Suprapubic skin (tissue), 4 donors: ENCODE results near the gene PARD3B. TPM values are rescaled to one million over a fixed set of nuclear protein-coding genes. Genes with fewer than 3 reads are reported as not detected.

Experiments
- DNase-seq, 2 donors: peaks; one replicate each; pipeline ENCODE4 v3.0.0-alpha.2; 2019; ENCODE audit warnings: low spot score in 2 of 2
- H3K27ac ChIP-seq: fragments of 200-600 bp; sonication (generic); one replicate; pipeline ENCODE4 v1.5.1; 2019
- H3K27me3 ChIP-seq: fragments of 200-600 bp; sonication (generic); one replicate; pipeline ENCODE4 v1.5.1; 2019
- H3K36me3 ChIP-seq: fragments of 200-600 bp; sonication (generic); one replicate; pipeline ENCODE4 v1.5.1; 2019
- H3K4me1 ChIP-seq: fragments of 200-600 bp; sonication (generic); one replicate; pipeline ENCODE4 v1.5.1; 2019
- H3K4me3 ChIP-seq: fragments of 200-600 bp; sonication (generic); one replicate; pipeline ENCODE4 v1.5.1; 2019; ENCODE audit warnings: mild to moderate bottlenecking
- H3K9me3 ChIP-seq: fragments of 200-600 bp; sonication (generic); one replicate; pipeline ENCODE4 v1.5.1; 2019
- EP300 ChIP-seq: sonication (generic); formaldehyde crosslinking; IDR thresholded peaks from one replicate; pipeline ENCODE4 v1.6.1; 2017; ENCODE audit warnings: antibody characterized with exemption
- POLR2A ChIP-seq, 2 donors: fragments of 450-650 bp; IDR thresholded peaks; one replicate each; pipeline ENCODE4 v1.6.1; 2017; ENCODE audit warnings: antibody characterized with exemption in 2 of 2, mild to moderate bottlenecking in 2 of 2, moderate library complexity in 2 of 2
- POLR2AphosphoS5 ChIP-seq, 3 donors: sonication (generic); formaldehyde crosslinking; IDR thresholded peaks; one replicate each; pipeline ENCODE4 v1.6.1; 2017; ENCODE audit warnings: antibody characterized with exemption in 3 of 3
- WGBS: methylation state at CpG from one replicate; pipeline ENCODE4 v1.1.5; 2018; 5-methylcytosine and 5-hydroxymethylcytosine counted together
- total RNA-seq, 4 donors: library from RNA; depleted of rRNA; stranded (reverse); fragments of >200 nt; gene quantifications; one replicate each; pipeline ENCODE4 v1.1.0, GENCODE V29; 2016
- TF ChIP-seq, protein P1 (sequence below), 2 donors: fragments of 200-600 bp in 1 of 2; fragments of 450-650 bp in 1 of 2; sonication (generic) in 1 of 2; IDR thresholded peaks; one replicate each; pipeline ENCODE4 v1.5.1; 2016 to 2019; ENCODE audit warnings: antibody characterized with exemption in 2 of 2, mild to moderate bottlenecking in 1 of 2, moderate library complexity in 1 of 2

The PARD3B gene
- total RNA-seq, 4 donors from 2014 or later: 12.5 to 18.9 (median 15.5) TPM

DNA sequence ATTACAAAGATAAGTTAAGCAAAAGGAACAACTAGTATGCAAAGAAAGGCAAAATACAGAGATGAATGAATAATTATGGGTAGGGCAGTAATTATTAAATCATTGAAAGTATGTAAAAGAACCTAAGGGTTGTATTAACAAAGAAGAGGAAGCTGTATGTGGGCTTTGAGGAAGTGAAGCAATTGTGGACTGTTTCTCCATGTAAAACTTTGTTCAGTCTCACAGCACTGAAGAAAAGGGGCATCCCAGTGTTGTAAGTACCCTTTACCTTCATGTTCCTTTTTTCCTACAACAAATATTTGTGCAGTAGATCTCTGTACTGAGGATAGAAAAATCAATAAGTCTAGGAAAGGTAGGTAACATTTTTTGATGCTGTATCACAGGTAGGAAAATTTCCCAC, 748.3 kb downstream of the PARD3B start:
- Histone ChIP-seq H3K36me3 (no peaks in the 10 kb centered on the region), H3K9me3 (no peaks in the 10 kb centered on the region), H3K4me3 (no peak overlapping the region), H3K27me3 (no peaks in the 10 kb centered on the region), H3K4me1 (no peaks in the 10 kb centered on the region), H3K27ac (no peak overlapping the region)
- TF ChIP-seq POLR2A (IDR thresholded peaks at IDR 0.05) (no peak), POLR2AphosphoS5 (IDR thresholded peaks at IDR 0.05) (no peak), EP300 (no peak)
- TF ChIP-seq, protein P1, sequence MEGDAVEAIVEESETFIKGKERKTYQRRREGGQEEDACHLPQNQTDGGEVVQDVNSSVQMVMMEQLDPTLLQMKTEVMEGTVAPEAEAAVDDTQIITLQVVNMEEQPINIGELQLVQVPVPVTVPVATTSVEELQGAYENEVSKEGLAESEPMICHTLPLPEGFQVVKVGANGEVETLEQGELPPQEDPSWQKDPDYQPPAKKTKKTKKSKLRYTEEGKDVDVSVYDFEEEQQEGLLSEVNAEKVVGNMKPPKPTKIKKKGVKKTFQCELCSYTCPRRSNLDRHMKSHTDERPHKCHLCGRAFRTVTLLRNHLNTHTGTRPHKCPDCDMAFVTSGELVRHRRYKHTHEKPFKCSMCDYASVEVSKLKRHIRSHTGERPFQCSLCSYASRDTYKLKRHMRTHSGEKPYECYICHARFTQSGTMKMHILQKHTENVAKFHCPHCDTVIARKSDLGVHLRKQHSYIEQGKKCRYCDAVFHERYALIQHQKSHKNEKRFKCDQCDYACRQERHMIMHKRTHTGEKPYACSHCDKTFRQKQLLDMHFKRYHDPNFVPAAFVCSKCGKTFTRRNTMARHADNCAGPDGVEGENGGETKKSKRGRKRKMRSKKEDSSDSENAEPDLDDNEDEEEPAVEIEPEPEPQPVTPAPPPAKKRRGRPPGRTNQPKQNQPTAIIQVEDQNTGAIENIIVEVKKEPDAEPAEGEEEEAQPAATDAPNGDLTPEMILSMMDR (IDR thresholded peaks at IDR 0.05): no peak
- no peak for DNase-seq

DNA sequence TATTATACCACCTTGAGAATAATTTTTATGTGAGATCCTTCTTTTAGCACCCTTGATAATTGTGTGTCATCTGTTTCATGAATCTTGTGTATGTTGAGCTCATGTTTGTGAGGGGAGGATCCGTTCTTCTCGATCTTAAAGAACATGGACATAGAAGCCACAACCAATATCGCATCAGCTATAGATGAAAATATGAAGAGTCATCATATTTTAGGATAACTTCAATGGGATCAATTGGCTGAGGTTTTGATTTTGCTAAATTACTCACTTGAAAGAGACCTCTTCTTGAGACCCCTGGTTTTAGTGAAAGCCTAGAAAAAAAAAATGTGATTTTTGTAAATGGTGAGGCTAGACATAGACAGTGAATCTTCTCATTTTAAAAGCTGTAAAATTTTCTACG, 751.7 kb downstream of the PARD3B start:
- no peak for DNase-seq
- no peaks in the 10 kb centered on the region for H3K9me3 ChIP-seq
- WGBS: 99% methylated on average over 4 of the region's 4 CpGs
- no peak overlapping the region for H3K27ac ChIP-seq
- TF ChIP-seq POLR2AphosphoS5 (IDR thresholded peaks at IDR 0.05) (no peak), POLR2A (IDR thresholded peaks at IDR 0.05) (no peak), EP300 (no peak)
- TF ChIP-seq, protein P1 (IDR thresholded peaks at IDR 0.05): no peak
- no peaks in the 10 kb centered on the region for H3K4me1 ChIP-seq
- no peaks in the 10 kb centered on the region for H3K36me3 ChIP-seq
- H3K27me3 ChIP-seq: no peaks in the 10 kb centered on the region
- H3K4me3 ChIP-seq: no peak overlapping the region

DNA sequence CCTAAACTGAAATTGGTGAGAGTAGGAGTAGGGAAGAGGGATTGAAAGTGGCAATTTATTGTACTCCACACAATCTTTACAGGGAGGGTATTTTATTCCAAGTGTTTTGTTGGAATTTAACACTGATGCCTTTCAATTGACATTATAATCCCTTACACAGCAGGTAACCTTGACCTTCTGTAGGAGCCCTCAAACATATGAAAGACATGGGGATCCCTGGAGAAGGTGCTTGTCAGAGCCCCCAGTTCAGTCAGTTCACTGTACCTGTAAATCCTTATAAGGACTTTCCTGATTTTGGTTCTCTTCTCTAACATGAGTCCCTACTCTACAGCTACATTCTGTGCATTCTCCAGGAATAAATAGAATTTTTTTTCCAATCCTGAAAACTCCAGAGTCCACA, 752.1 kb downstream of the PARD3B start:
- Histone ChIP-seq H3K9me3 (no peaks in the 10 kb centered on the region), H3K27me3 (no peaks in the 10 kb centered on the region), H3K4me3 (no peak overlapping the region), H3K27ac (no peak overlapping the region), H3K36me3 (peaks cover 3% of the 10 kb centered on the region), H3K4me1 (no peaks in the 10 kb centered on the region)
- no peak for TF ChIP-seq EP300
- no peak for TF ChIP-seq POLR2A (IDR thresholded peaks at IDR 0.05)
- no peak for TF ChIP-seq POLR2AphosphoS5 (IDR thresholded peaks at IDR 0.05)
- DNase-seq: no peak

DNA sequence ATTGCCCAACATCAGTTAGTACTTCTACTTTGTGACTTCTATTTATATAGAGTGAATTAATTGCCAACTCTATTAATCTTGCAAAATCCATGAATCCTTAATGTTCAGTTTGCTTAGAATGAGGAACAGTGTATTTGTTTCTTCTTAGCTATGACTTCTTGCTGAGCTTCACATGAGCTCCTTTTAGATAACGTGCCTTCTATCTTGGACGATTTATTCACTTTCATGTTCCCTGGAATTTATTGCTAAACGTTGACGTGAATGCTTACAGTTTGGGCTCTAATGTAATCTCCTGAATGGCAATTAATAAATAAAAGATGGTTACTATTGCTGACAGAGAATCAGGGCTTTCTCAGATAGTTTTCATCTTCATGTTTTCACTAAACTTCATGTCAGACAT, 752.6 kb downstream of the PARD3B start:
- Histone ChIP-seq H3K4me1 (no peaks in the 10 kb centered on the region), H3K4me3 (no peak overlapping the region), H3K9me3 (no peaks in the 10 kb centered on the region), H3K27ac (no peak overlapping the region), H3K36me3 (peaks cover 6% of the 10 kb centered on the region), H3K27me3 (no peaks in the 10 kb centered on the region)
- DNase-seq: no peak
- TF ChIP-seq POLR2AphosphoS5 (IDR thresholded peaks at IDR 0.05): no peak
- TF ChIP-seq EP300: no peak
- TF ChIP-seq, protein P1 (IDR thresholded peaks at IDR 0.05): no peak
- TF ChIP-seq POLR2A (IDR thresholded peaks at IDR 0.05): no peak
- 76% methylated on average over 4 of the region's 4 CpGs for WGBS

DNA sequence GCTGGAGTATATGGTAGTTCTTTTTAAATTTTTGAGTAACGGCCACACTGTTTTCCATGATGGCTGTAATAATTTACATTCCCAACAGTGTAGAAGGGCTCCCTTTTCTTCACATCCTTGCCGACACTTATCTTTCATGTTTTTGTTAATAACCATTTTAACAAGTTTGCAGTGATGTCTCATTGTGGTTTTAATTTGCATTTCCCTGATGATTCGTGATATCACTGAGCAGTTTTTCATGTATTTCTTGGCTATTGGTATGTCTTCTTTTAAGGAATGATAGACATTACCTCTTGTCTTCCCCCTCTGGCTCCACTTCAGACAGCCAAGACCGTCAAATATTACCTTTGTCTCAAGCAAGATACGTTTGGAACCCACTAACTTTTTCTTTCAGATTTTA, 765.9 kb downstream of the PARD3B start:
- no peak for DNase-seq
- TF ChIP-seq, protein P1 (IDR thresholded peaks at IDR 0.05): no peak
- TF ChIP-seq POLR2AphosphoS5 (IDR thresholded peaks at IDR 0.05): no peak
- TF ChIP-seq EP300: no peak
- no peak for TF ChIP-seq POLR2A (IDR thresholded peaks at IDR 0.05)
- no peak overlapping the region for H3K27ac ChIP-seq
- H3K4me1 ChIP-seq: no peaks in the 10 kb centered on the region
- no peaks in the 10 kb centered on the region for H3K9me3 ChIP-seq
- H3K36me3 ChIP-seq: no peaks in the 10 kb centered on the region
- H3K4me3 ChIP-seq: no peak overlapping the region
- no peaks in the 10 kb centered on the region for H3K27me3 ChIP-seq
- 63% methylated on average over 5 of the region's 5 CpGs for WGBS

DNA sequence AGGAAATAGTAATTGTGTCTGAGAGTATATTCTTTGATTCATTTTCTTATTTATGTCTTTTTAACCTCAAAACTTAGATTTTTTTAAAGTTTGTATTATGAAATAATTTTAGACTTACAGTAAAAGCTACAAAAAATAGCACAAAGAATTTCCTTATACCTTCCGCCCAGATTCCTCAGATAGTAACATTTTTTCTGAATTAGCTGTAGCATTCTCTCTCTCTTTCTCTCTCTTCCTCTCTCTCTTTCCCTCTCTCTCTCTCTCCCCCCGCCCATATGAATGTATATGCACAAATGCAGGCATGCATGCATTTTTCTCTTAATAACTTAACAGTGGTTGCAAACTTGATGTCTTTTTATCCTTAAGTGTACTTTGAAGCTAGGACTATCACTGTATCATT, 776.0 kb downstream of the PARD3B start:
- DNase-seq: no peak
- Histone ChIP-seq H3K4me3 (no peak overlapping the region), H3K9me3 (no peaks in the 10 kb centered on the region), H3K27ac (no peak overlapping the region), H3K36me3 (no peaks in the 10 kb centered on the region), H3K27me3 (no peaks in the 10 kb centered on the region), H3K4me1 (no peaks in the 10 kb centered on the region)
- TF ChIP-seq POLR2A (IDR thresholded peaks at IDR 0.05) (no peak), POLR2AphosphoS5 (IDR thresholded peaks at IDR 0.05) (no peak), EP300 (no peak)
- TF ChIP-seq, protein P1 (IDR thresholded peaks at IDR 0.05): no peak
- 90% methylated on average over 2 of the region's 2 CpGs for WGBS
